MM.1S (cell line): Measurements from ENCODE around the gene LRRC4C.

Experiments
- CTCF ChIP-seq: fragments of 300-600 bp; sonication (generic); IDR thresholded peaks from 2 replicates; pipeline ENCODE4 v1.5.1; 2016; ENCODE audit warnings: antibody characterized with exemption, low read length, mixed read lengths
- EZH2 ChIP-seq: fragments of 300-600 bp; sonication (generic); optimal IDR thresholded peaks from 2 replicates; pipeline ENCODE3; 2017; ENCODE audit warnings: low read depth, mild to moderate bottlenecking, antibody characterized with exemption, low read length, mixed read lengths
- EZH2phosphoT487 ChIP-seq: fragments of 300-600 bp; sonication (generic); IDR thresholded peaks from 2 replicates; pipeline ENCODE4 v1.6.1; 2018; ENCODE audit warnings: antibody characterized with exemption, low read length

- TF ChIP-seq CTCF (no peak), EZH2phosphoT487 (no peak), EZH2 (no peak)
These were observed 1.3 kb downstream of the LRRC4C start for GRCh38 chr11:41458154-41458553.
